AG10803 (cell line): ENCODE measurements around the gene DNAH12.
"Not testable (repeated sequence)": the region's sequence is repeated elsewhere in the genome, so short reads cannot be mapped to it uniquely, and the experiment has no call there.

ENCODE experiments used
- DNase-seq: peaks from one replicate; pipeline ENCODE4 v3.0.0; 2010; ENCODE audit warnings: low read depth
- H3K4me3 ChIP-seq: 2 replicates; pipeline ENCODE4 v1.5.1; 2011; ENCODE audit warnings: mild to moderate bottlenecking, low read length, control low read depth
- CTCF ChIP-seq: conservative IDR thresholded peaks from 2 replicates; pipeline ENCODE4 v1.5.1; 2011; ENCODE audit warnings: mild to moderate bottlenecking, low read length, control low read depth, inconsistent platforms

The DNAH12 gene

GRCh38 chr3:57350271-57350670 lies 193.9 kb downstream of the DNAH12 start:
- no peak for TF ChIP-seq CTCF
- H3K4me3 ChIP-seq: no peak overlapping the region
- DNase-seq: no peak

- DNase-seq, H3K4me3 ChIP-seq: not testable (repeated sequence)
Measured at GRCh38 chr3:57339071-57339642, 205.0 kb downstream of the DNAH12 start.

GRCh38 chr3:57338272-57339070 lies 205.7 kb downstream of the DNAH12 start:
- H3K4me3 ChIP-seq, DNase-seq: not testable (repeated sequence)

GRCh38 chr3:57335283-57335938 lies 208.7 kb downstream of the DNAH12 start:
- TF ChIP-seq CTCF: no peak
- no peak for DNase-seq

GRCh38 chr3:57331078-57331610 lies 213.0 kb downstream of the DNAH12 start:
- no peak for TF ChIP-seq CTCF
- DNase-seq: no peak

More at GRCh38 chr3:57335283-57335938, 208.7 kb downstream of the DNAH12 start:
- no peak overlapping the region for H3K4me3 ChIP-seq

GRCh38 chr3:57326498-57326897 lies 217.6 kb downstream of the DNAH12 start:
- not testable (repeated sequence) for DNase-seq, H3K4me3 ChIP-seq

More at GRCh38 chr3:57331078-57331610, 213.0 kb downstream of the DNAH12 start:
- no peak overlapping the region for H3K4me3 ChIP-seq

GRCh38 chr3:57314204-57314603 lies 229.9 kb downstream of the DNAH12 start:
- no peak for DNase-seq
- H3K4me3 ChIP-seq: no peak overlapping the region

More at GRCh38 chr3:57314204-57314603, 229.9 kb downstream of the DNAH12 start:
- TF ChIP-seq CTCF: no peak
